Measurements from ENCODE around the gene TRAPPC3L.

DNA sequence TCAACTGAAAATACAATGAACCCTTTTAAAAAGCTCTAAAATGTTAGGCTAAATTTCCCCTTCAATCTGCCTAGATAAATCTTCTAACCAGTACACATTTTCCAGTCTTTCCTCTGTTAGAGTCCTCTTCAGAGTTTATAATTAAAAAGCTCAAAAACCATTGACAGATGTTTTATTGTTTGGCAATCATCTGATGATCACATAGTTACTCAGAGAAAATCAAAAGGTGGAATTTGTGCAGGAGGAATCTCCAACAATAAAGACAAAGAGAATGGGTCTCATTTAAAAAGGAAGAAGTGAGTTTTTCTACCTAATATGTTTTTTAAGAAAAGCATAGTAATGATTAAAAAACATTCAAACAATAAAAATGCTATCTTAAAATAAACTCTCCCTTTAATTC, 3.1 kb downstream of the TRAPPC3L start:
- TF ChIP-seq, protein P1, sequence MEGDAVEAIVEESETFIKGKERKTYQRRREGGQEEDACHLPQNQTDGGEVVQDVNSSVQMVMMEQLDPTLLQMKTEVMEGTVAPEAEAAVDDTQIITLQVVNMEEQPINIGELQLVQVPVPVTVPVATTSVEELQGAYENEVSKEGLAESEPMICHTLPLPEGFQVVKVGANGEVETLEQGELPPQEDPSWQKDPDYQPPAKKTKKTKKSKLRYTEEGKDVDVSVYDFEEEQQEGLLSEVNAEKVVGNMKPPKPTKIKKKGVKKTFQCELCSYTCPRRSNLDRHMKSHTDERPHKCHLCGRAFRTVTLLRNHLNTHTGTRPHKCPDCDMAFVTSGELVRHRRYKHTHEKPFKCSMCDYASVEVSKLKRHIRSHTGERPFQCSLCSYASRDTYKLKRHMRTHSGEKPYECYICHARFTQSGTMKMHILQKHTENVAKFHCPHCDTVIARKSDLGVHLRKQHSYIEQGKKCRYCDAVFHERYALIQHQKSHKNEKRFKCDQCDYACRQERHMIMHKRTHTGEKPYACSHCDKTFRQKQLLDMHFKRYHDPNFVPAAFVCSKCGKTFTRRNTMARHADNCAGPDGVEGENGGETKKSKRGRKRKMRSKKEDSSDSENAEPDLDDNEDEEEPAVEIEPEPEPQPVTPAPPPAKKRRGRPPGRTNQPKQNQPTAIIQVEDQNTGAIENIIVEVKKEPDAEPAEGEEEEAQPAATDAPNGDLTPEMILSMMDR (IDR thresholded peaks at IDR 0.05; ENCODE audit: borderline replicate concordance, extremely low read depth, low read length, poor library complexity, severe bottlenecking) = no peak
- TF ChIP-seq EZH2 (IDR thresholded peaks at IDR 0.05; ENCODE audit: borderline replicate concordance, low read depth, low read length, severe bottlenecking) = no peak
